GM13976 (cell line): ENCODE results near the gene HTRA2.

Source experiments
- DNase-seq: peaks from one replicate; pipeline ENCODE4 v3.0.0; 2012; ENCODE audit warnings: low spot score
- in situ Hi-C: fragments of 300-500 bp; cut with MboI; formaldehyde crosslinking; loops from one replicate; pipeline ENCODE4 v1.12.0; 2022; ENCODE audit warnings: low sequenced_read_pairs, mixed read lengths, inconsistent platforms; ENCODE audit not compliant: unreplicated experiment
- TF ChIP-seq, protein P1 (sequence below): IDR thresholded peaks from 2 replicates; pipeline ENCODE4 v1.5.1; 2012; ENCODE audit warnings: borderline replicate concordance, mild to moderate bottlenecking; ENCODE audit not compliant: insufficient read depth; ENCODE audit errors: extremely low read depth, missing control alignments, control extremely low read depth

The HTRA2 gene

DNA sequence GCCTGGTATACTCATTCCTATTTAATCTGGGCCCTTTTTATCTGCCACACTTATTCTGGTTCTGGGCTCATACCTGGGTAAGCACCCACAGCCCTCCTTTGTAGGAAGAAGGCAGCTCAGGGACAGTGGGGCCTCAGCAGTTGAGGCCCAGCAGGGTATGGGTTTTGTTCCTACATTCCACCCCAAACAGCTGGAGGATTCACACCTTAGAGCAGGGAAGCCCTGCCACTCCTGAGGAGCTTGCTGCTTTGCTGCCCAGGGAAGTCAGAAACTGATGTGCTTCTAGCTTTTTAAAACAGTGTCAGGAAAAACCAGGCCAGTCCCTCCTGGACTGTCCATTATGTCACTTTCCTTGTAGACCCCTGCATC lies 29.2 kb upstream of the HTRA2 start:
- in situ Hi-C loops = no loop called here
- no peak for DNase-seq
- TF ChIP-seq, protein P1, sequence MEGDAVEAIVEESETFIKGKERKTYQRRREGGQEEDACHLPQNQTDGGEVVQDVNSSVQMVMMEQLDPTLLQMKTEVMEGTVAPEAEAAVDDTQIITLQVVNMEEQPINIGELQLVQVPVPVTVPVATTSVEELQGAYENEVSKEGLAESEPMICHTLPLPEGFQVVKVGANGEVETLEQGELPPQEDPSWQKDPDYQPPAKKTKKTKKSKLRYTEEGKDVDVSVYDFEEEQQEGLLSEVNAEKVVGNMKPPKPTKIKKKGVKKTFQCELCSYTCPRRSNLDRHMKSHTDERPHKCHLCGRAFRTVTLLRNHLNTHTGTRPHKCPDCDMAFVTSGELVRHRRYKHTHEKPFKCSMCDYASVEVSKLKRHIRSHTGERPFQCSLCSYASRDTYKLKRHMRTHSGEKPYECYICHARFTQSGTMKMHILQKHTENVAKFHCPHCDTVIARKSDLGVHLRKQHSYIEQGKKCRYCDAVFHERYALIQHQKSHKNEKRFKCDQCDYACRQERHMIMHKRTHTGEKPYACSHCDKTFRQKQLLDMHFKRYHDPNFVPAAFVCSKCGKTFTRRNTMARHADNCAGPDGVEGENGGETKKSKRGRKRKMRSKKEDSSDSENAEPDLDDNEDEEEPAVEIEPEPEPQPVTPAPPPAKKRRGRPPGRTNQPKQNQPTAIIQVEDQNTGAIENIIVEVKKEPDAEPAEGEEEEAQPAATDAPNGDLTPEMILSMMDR = no peak

GRCh38 chr2:74501335-74502071 lies 28.2 kb upstream of the HTRA2 start:
- in situ Hi-C loops = no loop called here
- DNase-seq = no peak
- TF ChIP-seq, protein P1 = no peak

GRCh38 chr2:74502147-74502719 lies 27.5 kb upstream of the HTRA2 start:
- in situ Hi-C loops = no loop called here
- TF ChIP-seq, protein P1 = no peak
- DNase-seq = no peak

GRCh38 chr2:74502720-74503505 lies 26.8 kb upstream of the HTRA2 start:
- TF ChIP-seq, protein P1 = peak; percentile 46
- in situ Hi-C loops = no loop called here
- peak; percentile 86 for DNase-seq

GRCh38 chr2:74503506-74504475 lies 25.9 kb upstream of the HTRA2 start:
- TF ChIP-seq, protein P1 = no peak

DNA sequence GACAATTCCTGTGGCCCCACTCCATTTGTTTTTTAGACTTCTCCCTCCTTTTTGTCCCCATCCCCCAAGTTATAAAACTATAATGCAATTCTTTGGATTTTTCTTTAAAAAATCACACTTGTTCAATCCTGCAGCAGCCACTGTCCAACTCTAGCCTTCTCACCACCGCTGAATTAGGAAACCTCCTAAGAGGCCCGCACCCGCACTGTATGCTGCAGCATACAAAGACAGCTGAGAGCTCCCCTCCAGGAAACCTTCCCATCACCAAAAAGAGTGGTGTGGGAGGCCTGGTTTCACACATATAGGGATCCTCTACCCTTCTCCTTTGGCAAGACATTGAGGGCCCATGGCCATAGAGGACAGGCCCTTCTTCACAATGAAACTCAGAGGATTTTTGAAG lies 25.1 kb upstream of the HTRA2 start:
- DNase-seq = no peak
- in situ Hi-C loops = no loop called here
- TF ChIP-seq, protein P1 = no peak

More at GRCh38 chr2:74503506-74504475, 25.9 kb upstream of the HTRA2 start:
- DNase-seq = no peak
- in situ Hi-C loops = no loop called here
